CD4-positive, alpha-beta memory T cell (primary cell): ENCODE data around the gene APOL6. TPM values are rescaled to one million over a fixed set of nuclear protein-coding genes. Genes with fewer than 3 reads are reported as not detected.

Experiments used
- CTCF ChIA-PET: fragments of 350-600 bp; sonication (Branson Sonifier 250); formaldehyde crosslinking; loops from one replicate; lab custom pipeline; 2021; ENCODE audit warnings: inconsistent platforms; ENCODE audit not compliant: partially characterized antibody; lab: Charles Lee
- POLR2A ChIA-PET: fragments of 350-600 bp; sonication (Branson Sonifier 250); formaldehyde crosslinking; loops from one replicate; lab custom pipeline; 2021; ENCODE audit not compliant: partially characterized antibody; lab: Charles Lee
- DNase-seq, 5 donors: peaks; one replicate each; pipeline versions ENCODE4 v3.0.0 to v3.0.0-alpha.2; 2020 to 2022; ENCODE audit warnings: mixed read lengths in 1 of 5
- H3K27ac ChIP-seq: one replicate; pipeline ENCODE4 v1.7.0; 2013; ENCODE audit warnings: low read depth, low read length
- H3K27me3 ChIP-seq: 2 replicates; pipeline ENCODE4 v1.7.0; 2013; ENCODE audit warnings: mild to moderate bottlenecking, low read length, moderate library complexity; ENCODE audit not compliant: insufficient read depth
- H3K36me3 ChIP-seq: 2 replicates; pipeline ENCODE4 v1.7.0; 2013; ENCODE audit warnings: mild to moderate bottlenecking, low read length, moderate library complexity; ENCODE audit not compliant: insufficient read depth
- H3K4me1 ChIP-seq: 2 replicates; pipeline ENCODE4 v1.7.0; 2013; ENCODE audit warnings: mild to moderate bottlenecking, low read length, moderate library complexity; ENCODE audit not compliant: insufficient read depth
- H3K4me3 ChIP-seq, 2 donors: one replicate each; pipeline ENCODE4 v1.7.0; 2013; ENCODE audit warnings: low read length in 2 of 2, mild to moderate bottlenecking in 1 of 2
- H3K9me3 ChIP-seq, 2 donors: one replicate each; pipeline ENCODE4 v1.7.0; 2013; ENCODE audit warnings: low read length in 2 of 2, control low read depth in 1 of 2; ENCODE audit not compliant: control insufficient read depth in 1 of 2
- H3K27ac Mint-ChIP-seq, 7 donors: one replicate each; pipeline ENCODE4 v1.8.0; 2020 to 2021; ENCODE audit warnings: mixed read lengths in 7 of 7, mild to moderate bottlenecking in 6 of 7, inconsistent platforms in 3 of 7, moderate library complexity in 3 of 7
- H3K27me3 Mint-ChIP-seq, 2 donors: one replicate each; pipeline ENCODE4 v1.8.0; 2020 to 2021; ENCODE audit warnings: mixed read lengths in 2 of 2
- H3K36me3 Mint-ChIP-seq, 2 donors: one replicate each; pipeline ENCODE4 v1.8.0; 2020 to 2021; ENCODE audit warnings: mixed read lengths in 2 of 2, inconsistent platforms in 1 of 2, mild to moderate bottlenecking in 1 of 2
- H3K4me1 Mint-ChIP-seq, 4 donors: one replicate each; pipeline ENCODE4 v1.8.0; 2020 to 2021; ENCODE audit warnings: mixed read lengths in 4 of 4, mild to moderate bottlenecking in 1 of 4
- H3K4me3 Mint-ChIP-seq, 8 donors: one replicate each; pipeline ENCODE4 v1.8.0; 2020 to 2021; ENCODE audit warnings: mixed read lengths in 8 of 8, mild to moderate bottlenecking in 7 of 8, moderate library complexity in 6 of 8, inconsistent platforms in 3 of 8
- H3K9me3 Mint-ChIP-seq, 8 donors: one replicate each; pipeline ENCODE4 v1.8.0; 2020 to 2021; ENCODE audit warnings: mixed read lengths in 8 of 8, mild to moderate bottlenecking in 5 of 8, inconsistent platforms in 3 of 8, moderate library complexity in 1 of 8
- intact Hi-C: fragments of 100-400 bp; cut with micrococcal nuclease; formaldehyde crosslinking; loops from one replicate; pipeline ENCODE4 v1.15.1; 2023
- polyA plus RNA-seq, 2 donors: library from polyadenylated mRNA; unstranded; fragments of 300-500 nt; fragmentation: Illumina TruSeq; gene quantifications; one replicate each; pipeline ENCODE4 v1.2.3, GENCODE V29; 2021
- total RNA-seq, 2 experiments: library from RNA; stranded (reverse); gene quantifications; one replicate each; pipeline ENCODE4 v1.2.3, GENCODE V29; 2021

The APOL6 gene
- total and polyA plus RNA-seq, 4 experiments from 2014 or later, result 8.5 to 52.0 (median 37.3) TPM

- no peak for DNase-seq
- Mint-ChIP-seq H3K9me3 (no peaks in the 10 kb centered on the region), H3K4me1 (peaks cover 7 to 19% (median 14%) of the 10 kb centered on the region in 4 donors), H3K27me3 (peaks cover 0 to 2% of the 10 kb centered on the region in 2 donors), H3K4me3 (no peak overlapping the region), H3K36me3 (no peaks in the 10 kb centered on the region), H3K27ac (no peak overlapping the region)
- H3K4me3 ChIP-seq, result no peak overlapping the region
- H3K27me3 ChIP-seq, result no peaks in the 10 kb centered on the region
- H3K36me3 ChIP-seq, result no peaks in the 10 kb centered on the region
- no peak overlapping the region for H3K27ac ChIP-seq
- ChIA-PET CTCF (interaction anchor here (1.2 to 3.5 kb wide), 3 partner anchors 39 to 293 kb away, joined by 3 to 12 read pairs (median 3); no protein-coding TSS in a partner anchor), POLR2A (no interaction called here)
- H3K9me3 ChIP-seq, result no peaks in the 10 kb centered on the region
- intact Hi-C loops, result no loop called here
- peaks cover 11% of the 10 kb centered on the region for H3K4me1 ChIP-seq
Measured at GRCh38 chr22:35624547-35624946, 23.7 kb upstream of the APOL6 start.

GRCh38 chr22:35625763-35626432 is 22.3 kb upstream of the APOL6 start:
- Histone ChIP-seq H3K36me3 (no peaks in the 10 kb centered on the region), H3K27me3 (no peaks in the 10 kb centered on the region), H3K4me1 (peaks cover 16% of the 10 kb centered on the region), H3K27ac (no peak overlapping the region), H3K9me3 (no peaks in the 10 kb centered on the region), H3K4me3 (no peak overlapping the region)
- POLR2A ChIA-PET, result no interaction called here
- Mint-ChIP-seq H3K9me3 (no peaks in the 10 kb centered on the region), H3K27me3 (peaks cover 0 to 2% of the 10 kb centered on the region in 2 donors), H3K4me1 (peaks cover 10 to 23% (median 18%) of the 10 kb centered on the region in 4 donors), H3K36me3 (no peaks in the 10 kb centered on the region), H3K27ac (peak overlapping the region in 1 of 7 donors; percentile 40), H3K4me3 (peak overlapping the region in 1 of 8 donors; percentile 6)
- CTCF ChIA-PET, result interaction anchor here (0.7 to 3.5 kb wide), 6 partner anchors 14 to 440 kb away, joined by 3 to 12 read pairs (median 6); no protein-coding TSS in a partner anchor
- intact Hi-C loops, result loop anchor here (5.0 kb wide), 1 partner anchor 441 kb away; no protein-coding TSS in a partner anchor
- no peak for DNase-seq

GRCh38 chr22:35627267-35628041 is 20.8 kb upstream of the APOL6 start:
- no peaks in the 10 kb centered on the region for H3K36me3 Mint-ChIP-seq
- no peaks in the 10 kb centered on the region for H3K36me3 ChIP-seq
- peaks cover 0 to 2% of the 10 kb centered on the region in 2 donors for H3K27me3 Mint-ChIP-seq
- H3K4me3 Mint-ChIP-seq, result peak overlapping the region; percentile 31 to 85 (median 72)
- no peaks in the 10 kb centered on the region for H3K9me3 Mint-ChIP-seq
- POLR2A ChIA-PET, result interaction anchor here (0.9 to 1.7 kb wide), 3 partner anchors 21 to 210 kb away, joined by 3 to 13 read pairs (median 5); partner anchors contain the start of gene APOL6
- H3K4me1 Mint-ChIP-seq, result peaks cover 10 to 23% (median 18%) of the 10 kb centered on the region in 4 donors
- CTCF ChIA-PET, result interaction anchor here (0.7 to 3.5 kb wide), 18 partner anchors 15 to 497 kb away, joined by 3 to 12 read pairs (median 4); partner anchors contain the start of gene APOL6
- H3K27ac ChIP-seq, result no peak overlapping the region
- H3K9me3 ChIP-seq, result no peaks in the 10 kb centered on the region
- peak in 4 of 5 donors; percentile 22 to 37 (median 31) for DNase-seq
- intact Hi-C loops, result loop anchor here (1.0 to 5.0 kb wide), 2 partner anchors 440 to 497 kb away; no protein-coding TSS in a partner anchor
- H3K27ac Mint-ChIP-seq, result peak overlapping the region; percentile 10 to 74 (median 66)
- no peaks in the 10 kb centered on the region for H3K27me3 ChIP-seq
- peak overlapping the region in 1 of 2 donors; percentile 30 for H3K4me3 ChIP-seq
- peaks cover 16% of the 10 kb centered on the region for H3K4me1 ChIP-seq

- no peak overlapping the region for H3K4me3 ChIP-seq
- peaks cover 17% of the 10 kb centered on the region for H3K4me1 ChIP-seq
- peak overlapping the region in 1 of 8 donors; percentile 4 for H3K4me3 Mint-ChIP-seq
- H3K9me3 Mint-ChIP-seq, result no peaks in the 10 kb centered on the region
- no peaks in the 10 kb centered on the region for H3K27me3 ChIP-seq
- DNase-seq, result no peak
- peak overlapping the region in 2 of 7 donors; percentile 77 to 85 for H3K27ac Mint-ChIP-seq
- ChIA-PET CTCF (interaction anchor here (1.2 kb wide), 1 partner anchor 45 kb away, joined by 3 read pairs; no protein-coding TSS in a partner anchor), POLR2A (no interaction called here)
- H3K36me3 ChIP-seq, result no peaks in the 10 kb centered on the region
- H3K27ac ChIP-seq, result no peak overlapping the region
- peaks cover 0 to 2% of the 10 kb centered on the region in 2 donors for H3K27me3 Mint-ChIP-seq
- intact Hi-C loops, result loop anchor here (5.0 kb wide), 1 partner anchor 439 kb away; no protein-coding TSS in a partner anchor
- H3K36me3 Mint-ChIP-seq, result no peaks in the 10 kb centered on the region
- H3K4me1 Mint-ChIP-seq, result peaks cover 16 to 29% (median 22%) of the 10 kb centered on the region in 4 donors
- no peaks in the 10 kb centered on the region for H3K9me3 ChIP-seq
Measured at GRCh38 chr22:35628732-35629131, 19.5 kb upstream of the APOL6 start.

- no peaks in the 10 kb centered on the region for H3K27me3 ChIP-seq
- CTCF ChIA-PET, result interaction anchor here (1.2 kb wide), 1 partner anchor 46 kb away, joined by 3 read pairs; no protein-coding TSS in a partner anchor
- no peaks in the 10 kb centered on the region for H3K36me3 ChIP-seq
- Mint-ChIP-seq H3K27me3 (peaks cover 0 to 1% of the 10 kb centered on the region in 2 donors), H3K9me3 (no peaks in the 10 kb centered on the region), H3K4me3 (no peak overlapping the region), H3K4me1 (peaks cover 22 to 29% (median 25%) of the 10 kb centered on the region in 4 donors), H3K36me3 (no peaks in the 10 kb centered on the region), H3K27ac (peak overlapping the region in 6 of 7 donors; percentile 4 to 89 (median 62))
- H3K4me1 ChIP-seq, result peaks cover 22% of the 10 kb centered on the region
- intact Hi-C loops, result loop anchor here (5.0 kb wide), 1 partner anchor 438 kb away; no protein-coding TSS in a partner anchor
- peak in 2 of 5 donors; percentile 20 to 59 for DNase-seq
- H3K9me3 ChIP-seq, result no peaks in the 10 kb centered on the region
- no peak overlapping the region for H3K4me3 ChIP-seq
- POLR2A ChIA-PET, result no interaction called here
- no peak overlapping the region for H3K27ac ChIP-seq
Measured at GRCh38 chr22:35629406-35630216, 18.6 kb upstream of the APOL6 start.

- H3K36me3 Mint-ChIP-seq, result no peaks in the 10 kb centered on the region
- Histone ChIP-seq H3K27ac (no peak overlapping the region), H3K36me3 (no peaks in the 10 kb centered on the region), H3K27me3 (no peaks in the 10 kb centered on the region), H3K4me1 (peaks cover 22% of the 10 kb centered on the region), H3K4me3 (no peak overlapping the region), H3K9me3 (no peaks in the 10 kb centered on the region)
- peak overlapping the region in 3 of 7 donors; percentile 34 to 83 (median 55) for H3K27ac Mint-ChIP-seq
- DNase-seq, result no peak
- ChIA-PET CTCF (interaction anchor here (0.7 kb wide), 1 partner anchor 199 kb away, joined by 3 read pairs; no protein-coding TSS in a partner anchor), POLR2A (interaction anchor here (0.9 kb wide), 1 partner anchor 18 kb away, joined by 4 read pairs; the partner anchor contains the start of gene APOL6)
- intact Hi-C loops, result no loop called here
- no peak overlapping the region for H3K4me3 Mint-ChIP-seq
- peaks cover 22 to 29% (median 25%) of the 10 kb centered on the region in 4 donors for H3K4me1 Mint-ChIP-seq
- no peaks in the 10 kb centered on the region for H3K27me3 Mint-ChIP-seq
- no peaks in the 10 kb centered on the region for H3K9me3 Mint-ChIP-seq
Measured at GRCh38 chr22:35630387-35630793, 17.9 kb upstream of the APOL6 start.
